ENCODE measurements around the gene AKR1B1. TPM values are rescaled to one million over a fixed set of nuclear protein-coding genes. Genes with fewer than 3 reads are reported as not detected.

The AKR1B1 gene
- total RNA-seq (10 to 100 TPM; 60.3 to 69.3 TPM), polyA plus RNA-seq (10 to 100 TPM; 49.4 to 98.0 TPM)
- long read RNA-seq, donor 1, transcript AKR1B1-205 (9 exons, 1,930 nt): minor isoform, 12 of 220 reads
- long read RNA-seq, donor 1, transcript AKR1B1-201 (10 exons, 1,409 nt): major isoform, 181 of 220 reads
- long read RNA-seq, donor 1, partial matches to known transcripts: 13 of 220 reads
- long read RNA-seq, donor 1, other reads (novel, unspliced or antisense): 14 of 220 reads
- long read RNA-seq, donor 2, transcript AKR1B1-201 (10 exons, 1,409 nt): major isoform, 28 of 39 reads
- long read RNA-seq, donor 2, partial matches to known transcripts: 5 of 39 reads
- long read RNA-seq, donor 2, other reads (novel, unspliced or antisense): 4 of 39 reads

DNA sequence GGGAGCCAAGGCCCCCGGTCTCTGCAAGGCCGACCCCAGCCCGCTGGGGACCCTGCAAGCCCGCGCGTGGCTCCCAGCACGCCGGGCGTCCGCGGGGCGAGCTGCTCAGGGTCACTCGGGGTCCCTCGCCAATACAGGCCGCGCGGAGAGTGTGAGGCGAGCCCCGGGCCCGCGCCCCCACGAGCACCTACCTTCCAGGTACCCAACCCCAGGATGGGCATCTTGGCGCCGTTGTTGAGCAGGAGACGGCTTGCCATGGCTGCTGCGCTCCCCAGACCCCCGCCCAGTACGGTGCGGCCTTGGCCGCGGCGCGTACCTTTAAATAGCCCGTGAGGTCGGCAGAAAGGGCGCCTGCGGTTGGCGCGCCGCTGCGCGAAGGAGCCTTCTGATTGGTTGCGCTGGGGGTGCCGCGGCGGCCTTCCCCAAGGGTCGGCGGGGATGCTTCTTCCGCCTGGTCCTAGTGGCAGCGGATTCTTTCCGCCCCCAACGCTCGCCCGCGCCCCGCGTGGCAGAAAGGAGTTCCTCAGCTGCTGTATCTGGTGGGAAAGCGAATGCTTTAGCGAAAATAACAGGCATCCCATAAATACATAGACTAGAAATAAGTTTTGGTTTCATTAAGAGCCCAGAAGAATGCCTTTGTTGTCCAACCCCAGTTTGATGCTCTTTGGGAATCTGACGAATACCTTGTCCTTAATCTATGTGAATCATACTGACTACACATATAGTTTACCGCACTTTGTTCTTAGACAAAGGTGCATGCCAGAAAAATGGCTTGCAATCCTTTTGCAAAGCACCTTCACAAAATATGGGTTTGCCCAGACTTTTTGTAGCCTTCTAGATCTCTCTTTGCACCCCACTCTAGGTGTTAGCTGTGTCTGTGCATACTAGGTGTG, at the start of gene AKR1B1:
TSS of gene AKR1B1 (minus strand) at position 295 of the 893 bp plus-strand sequence. CDS start at position 257, 38 bp downstream.
- Histone ChIP-seq H3K4me3 (ENCODE audit: low read length in 2 of 2) (peak within 1 kb of the TSS; percentile 58 to 93), H3K27me3 (ENCODE audit: control insufficient read depth in 1 of 2, insufficient read depth in 2 of 2, low read length in 1 of 2) (no peaks in the 10 kb centered on the region), H3K27ac (ENCODE audit: low read depth in 1 of 2, low read length in 2 of 2) (peak within 1 kb of the TSS in 1 of 2 donors; percentile 43), H3K36me3 (ENCODE audit: control insufficient read depth in 1 of 2, insufficient read depth in 2 of 2, low read length in 1 of 2) (no peaks in the 10 kb centered on the region), H3K9me3 (ENCODE audit: control insufficient read depth, low read length) (no peaks in the 10 kb centered on the region), H3K4me1 (ENCODE audit: control insufficient read depth in 1 of 2, insufficient read depth in 2 of 2, low read length in 2 of 2) (no peaks in the 10 kb centered on the region)
- ATAC-seq (ENCODE audit: low FRiP score) (peak; percentile 96), DNase-seq (peak; percentile 96 to 98)
- WGBS, 2 donors: 1 to 2% methylated on average over 60 to 61 of the region's 61 CpGs
- intact Hi-C loops (cut with DNase I): no loop called here

DNA sequence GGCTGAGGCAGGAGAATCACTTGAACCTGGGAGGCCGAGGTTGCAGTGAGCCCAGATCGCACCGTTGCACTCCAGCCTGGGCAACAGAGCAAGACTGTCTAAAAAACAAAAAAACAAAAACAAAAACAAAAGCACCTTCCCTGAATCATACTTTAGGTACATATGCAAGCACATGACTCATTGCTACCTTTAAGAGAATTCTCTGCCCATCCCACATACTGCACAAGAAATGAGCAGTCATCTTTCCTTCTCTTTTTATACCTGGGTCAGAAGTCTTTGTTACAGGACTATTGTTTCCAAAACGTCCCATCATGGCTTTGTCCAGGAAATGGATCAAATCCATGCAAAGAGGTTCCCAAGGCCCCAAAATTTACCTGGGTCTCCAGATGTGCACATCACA, 47.0 kb upstream of the AKR1B1 start:
- Histone ChIP-seq H3K4me1 (ENCODE audit: control insufficient read depth in 1 of 2, insufficient read depth in 2 of 2, low read length in 2 of 2) (no peaks in the 10 kb centered on the region), H3K27me3 (ENCODE audit: control insufficient read depth in 1 of 2, insufficient read depth in 2 of 2, low read length in 1 of 2) (no peaks in the 10 kb centered on the region), H3K36me3 (ENCODE audit: control insufficient read depth in 1 of 2, insufficient read depth in 2 of 2, low read length in 1 of 2) (no peaks in the 10 kb centered on the region), H3K4me3 (ENCODE audit: low read length in 2 of 2) (no peak overlapping the region), H3K9me3 (ENCODE audit: control insufficient read depth, low read length) (no peaks in the 10 kb centered on the region), H3K27ac (ENCODE audit: low read depth in 1 of 2, low read length in 2 of 2) (no peak overlapping the region)
- intact Hi-C loops (cut with DNase I): no loop called here
- 86 to 87% methylated on average over 4 of the region's 4 CpGs for WGBS, 2 donors
- ATAC-seq (ENCODE audit: low FRiP score): no peak
- DNase-seq: no peak

DNA sequence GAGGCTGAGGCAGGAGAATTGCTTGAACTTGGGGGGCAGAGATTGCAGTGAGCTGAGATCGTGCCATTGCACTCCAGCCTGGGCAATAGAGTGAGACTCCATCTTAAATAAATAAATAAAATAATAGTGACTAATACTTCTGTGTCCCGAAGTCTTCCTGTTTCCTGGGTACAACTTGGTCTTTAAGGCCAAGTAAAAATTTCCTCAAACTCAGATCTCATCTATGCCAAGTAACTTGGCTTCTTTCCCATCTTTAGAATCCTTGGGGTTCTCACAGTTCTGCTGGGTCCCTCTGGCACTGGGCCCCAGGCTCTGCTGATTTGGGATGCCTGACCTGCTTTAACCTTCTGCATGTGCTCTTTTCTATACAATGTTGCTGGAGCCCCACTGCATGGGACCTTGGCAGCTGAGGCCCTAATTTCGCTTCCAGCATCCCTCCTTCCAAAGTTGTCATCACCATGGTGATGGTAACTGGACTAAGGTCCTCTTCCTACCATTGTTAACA, 45.8 kb upstream of the AKR1B1 start:
- H3K27me3 ChIP-seq (ENCODE audit: control insufficient read depth in 1 of 2, insufficient read depth in 2 of 2, low read length in 1 of 2): no peaks in the 10 kb centered on the region
- DNase-seq: no peak
- H3K4me1 ChIP-seq (ENCODE audit: control insufficient read depth in 1 of 2, insufficient read depth in 2 of 2, low read length in 2 of 2): no peaks in the 10 kb centered on the region
- ATAC-seq (ENCODE audit: low FRiP score): no peak
- intact Hi-C loops (cut with DNase I): no loop called here
- H3K36me3 ChIP-seq (ENCODE audit: control insufficient read depth in 1 of 2, insufficient read depth in 2 of 2, low read length in 1 of 2): no peaks in the 10 kb centered on the region
- H3K9me3 ChIP-seq (ENCODE audit: control insufficient read depth, low read length): no peaks in the 10 kb centered on the region
- no peak overlapping the region for H3K4me3 ChIP-seq (ENCODE audit: low read length in 2 of 2)
- H3K27ac ChIP-seq (ENCODE audit: low read depth in 1 of 2, low read length in 2 of 2): no peak overlapping the region
- 32 to 33% methylated on average over 3 of the region's 3 CpGs for WGBS, 2 donors

DNA sequence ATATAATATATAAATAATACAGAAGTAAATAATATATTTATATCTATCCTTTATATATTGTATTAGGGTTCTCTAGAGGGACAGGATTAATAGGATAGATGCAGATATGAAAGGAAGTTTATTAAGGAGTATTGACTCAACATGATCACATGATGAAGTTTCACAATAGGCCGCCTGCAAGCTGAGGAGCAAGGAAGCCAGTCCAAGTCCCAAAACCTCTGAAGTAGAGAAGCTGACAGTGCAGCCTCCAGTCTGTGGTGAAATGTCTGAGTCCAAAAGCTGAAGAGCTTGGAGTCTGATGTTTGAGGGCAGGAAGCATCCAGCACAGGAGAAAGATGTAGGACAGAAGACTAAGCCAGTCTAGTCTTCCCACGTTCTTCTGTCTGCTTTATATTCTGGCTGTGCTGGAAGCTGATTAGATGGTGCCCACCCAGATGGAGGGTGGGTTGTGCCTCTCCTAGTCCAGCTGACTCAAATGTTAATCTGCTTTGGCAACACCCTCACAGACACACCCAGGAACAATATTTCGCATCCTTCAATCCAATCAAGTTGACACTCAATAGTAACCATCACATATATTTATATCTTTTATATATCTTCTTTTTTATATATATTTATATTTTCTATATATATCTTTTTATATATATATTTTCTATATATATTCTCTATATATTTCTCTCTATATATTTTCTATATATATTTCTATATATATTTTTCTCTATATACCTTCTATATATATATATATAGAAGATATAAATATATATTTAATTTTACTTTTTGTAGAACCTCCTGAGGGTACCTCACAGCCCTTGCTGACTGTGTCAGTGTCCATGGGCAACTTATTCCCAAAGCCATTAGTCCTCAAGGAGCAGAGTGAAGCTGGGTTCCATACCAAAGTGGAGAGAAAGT, 43.8 kb upstream of the AKR1B1 start:
- Histone ChIP-seq H3K4me1 (ENCODE audit: control insufficient read depth in 1 of 2, insufficient read depth in 2 of 2, low read length in 2 of 2) (no peaks in the 10 kb centered on the region), H3K27ac (ENCODE audit: low read depth in 1 of 2, low read length in 2 of 2) (no peak overlapping the region)
- WGBS, 2 donors: 78 to 86% methylated on average over 3 of the region's 3 CpGs

DNA sequence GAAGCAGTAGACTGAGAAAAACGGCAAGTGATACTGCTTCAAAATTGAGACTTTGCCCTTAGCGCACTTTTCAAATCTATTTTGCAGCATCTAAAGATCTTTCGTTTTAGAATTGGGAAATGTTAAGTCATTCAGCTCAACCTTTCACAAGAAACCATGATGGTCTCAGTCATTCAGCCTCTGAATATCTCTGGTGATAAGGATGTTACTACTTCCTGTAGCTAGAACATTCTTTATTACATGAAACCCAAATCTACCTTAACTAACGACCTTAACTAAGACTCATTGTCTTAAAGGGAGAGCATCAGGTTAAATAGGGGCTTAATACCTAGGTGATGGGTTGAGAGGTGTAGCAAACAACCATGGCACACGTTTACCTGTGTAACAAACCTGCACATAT, 42.1 kb upstream of the AKR1B1 start:
- ATAC-seq (ENCODE audit: low FRiP score): no peak
- no peak for DNase-seq
- H3K27ac ChIP-seq (ENCODE audit: low read depth in 1 of 2, low read length in 2 of 2): no peak overlapping the region
- no peaks in the 10 kb centered on the region for H3K9me3 ChIP-seq (ENCODE audit: control insufficient read depth, low read length)
- intact Hi-C loops (cut with DNase I): no loop called here
- H3K27me3 ChIP-seq (ENCODE audit: control insufficient read depth in 1 of 2, insufficient read depth in 2 of 2, low read length in 1 of 2): no peaks in the 10 kb centered on the region
- no peak overlapping the region for H3K4me3 ChIP-seq (ENCODE audit: low read length in 2 of 2)
- WGBS, 2 donors: 65 to 69% methylated on average over 5 of the region's 5 CpGs
- no peaks in the 10 kb centered on the region for H3K36me3 ChIP-seq (ENCODE audit: control insufficient read depth in 1 of 2, insufficient read depth in 2 of 2, low read length in 1 of 2)
- no peaks in the 10 kb centered on the region for H3K4me1 ChIP-seq (ENCODE audit: control insufficient read depth in 1 of 2, insufficient read depth in 2 of 2, low read length in 2 of 2)

More for the DNA sequence above, 43.8 kb upstream of the AKR1B1 start:
- Histone ChIP-seq H3K4me3 (ENCODE audit: low read length in 2 of 2) (no peak overlapping the region), H3K9me3 (ENCODE audit: control insufficient read depth, low read length) (no peaks in the 10 kb centered on the region), H3K36me3 (ENCODE audit: control insufficient read depth in 1 of 2, insufficient read depth in 2 of 2, low read length in 1 of 2) (no peaks in the 10 kb centered on the region), H3K27me3 (ENCODE audit: control insufficient read depth in 1 of 2, insufficient read depth in 2 of 2, low read length in 1 of 2) (no peaks in the 10 kb centered on the region)
- peak; percentile 65 for ATAC-seq (ENCODE audit: low FRiP score)
- intact Hi-C loops (cut with DNase I): no loop called here
- peak in 1 of 2 donors; percentile 73 for DNase-seq

DNA sequence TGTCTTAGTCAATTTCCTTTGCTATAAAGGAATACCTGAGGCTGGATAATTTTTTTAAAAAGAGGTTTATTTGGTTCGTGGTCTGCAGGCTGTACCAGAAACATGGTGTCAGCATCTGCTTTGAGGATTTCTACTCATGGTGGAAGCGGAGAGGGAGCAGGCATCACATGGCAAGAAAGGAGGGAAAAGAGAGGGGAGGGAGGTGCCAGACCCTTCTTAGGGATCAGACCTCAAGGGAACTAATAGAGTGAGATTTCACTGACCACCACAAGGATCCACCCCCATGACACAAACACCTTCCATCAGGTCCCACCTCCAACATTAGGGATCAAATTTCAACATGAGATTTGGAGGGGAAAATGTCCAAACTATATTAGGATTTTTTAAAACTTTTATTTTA, 41.5 kb upstream of the AKR1B1 start:
- Histone ChIP-seq H3K36me3 (ENCODE audit: control insufficient read depth in 1 of 2, insufficient read depth in 2 of 2, low read length in 1 of 2) (no peaks in the 10 kb centered on the region), H3K27me3 (ENCODE audit: control insufficient read depth in 1 of 2, insufficient read depth in 2 of 2, low read length in 1 of 2) (no peaks in the 10 kb centered on the region), H3K4me1 (ENCODE audit: control insufficient read depth in 1 of 2, insufficient read depth in 2 of 2, low read length in 2 of 2) (no peaks in the 10 kb centered on the region), H3K27ac (ENCODE audit: low read depth in 1 of 2, low read length in 2 of 2) (no peak overlapping the region), H3K9me3 (ENCODE audit: control insufficient read depth, low read length) (no peaks in the 10 kb centered on the region), H3K4me3 (ENCODE audit: low read length in 2 of 2) (no peak overlapping the region)
- no peak for ATAC-seq (ENCODE audit: low FRiP score)
- intact Hi-C loops (cut with DNase I): no loop called here
- 64 to 72% methylated on average over 2 of the region's 2 CpGs for WGBS, 2 donors
- DNase-seq: no peak

DNA sequence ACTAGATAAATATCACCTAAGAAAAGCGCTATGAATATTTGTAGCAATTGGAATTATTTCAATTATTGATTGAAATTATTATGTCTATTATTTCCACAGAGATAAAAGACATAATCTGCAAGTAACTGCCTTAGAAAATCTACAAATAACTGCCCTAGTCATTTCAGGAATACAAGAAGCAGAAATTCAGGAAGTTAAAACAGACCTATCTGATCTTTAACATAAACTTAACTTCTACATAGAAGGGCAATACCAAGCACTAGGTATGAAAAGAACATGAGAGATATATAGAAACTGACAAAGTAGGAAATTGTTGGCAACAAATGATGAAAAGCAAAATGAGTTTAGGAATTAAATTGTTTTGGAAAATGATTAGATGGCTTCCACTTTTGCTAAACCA, 36.6 kb upstream of the AKR1B1 start:
- Histone ChIP-seq H3K27ac (ENCODE audit: low read depth in 1 of 2, low read length in 2 of 2) (no peak overlapping the region), H3K36me3 (ENCODE audit: control insufficient read depth in 1 of 2, insufficient read depth in 2 of 2, low read length in 1 of 2) (no peaks in the 10 kb centered on the region), H3K4me1 (ENCODE audit: control insufficient read depth in 1 of 2, insufficient read depth in 2 of 2, low read length in 2 of 2) (no peaks in the 10 kb centered on the region), H3K9me3 (ENCODE audit: control insufficient read depth, low read length) (no peaks in the 10 kb centered on the region), H3K27me3 (ENCODE audit: control insufficient read depth in 1 of 2, insufficient read depth in 2 of 2, low read length in 1 of 2) (no peaks in the 10 kb centered on the region), H3K4me3 (ENCODE audit: low read length in 2 of 2) (no peak overlapping the region)
- no peak for DNase-seq
- ATAC-seq (ENCODE audit: low FRiP score): no peak
- intact Hi-C loops (cut with DNase I): no loop called here
- 62 to 64% methylated on average over 1 of the region's 1 CpG for WGBS, 2 donors

DNA sequence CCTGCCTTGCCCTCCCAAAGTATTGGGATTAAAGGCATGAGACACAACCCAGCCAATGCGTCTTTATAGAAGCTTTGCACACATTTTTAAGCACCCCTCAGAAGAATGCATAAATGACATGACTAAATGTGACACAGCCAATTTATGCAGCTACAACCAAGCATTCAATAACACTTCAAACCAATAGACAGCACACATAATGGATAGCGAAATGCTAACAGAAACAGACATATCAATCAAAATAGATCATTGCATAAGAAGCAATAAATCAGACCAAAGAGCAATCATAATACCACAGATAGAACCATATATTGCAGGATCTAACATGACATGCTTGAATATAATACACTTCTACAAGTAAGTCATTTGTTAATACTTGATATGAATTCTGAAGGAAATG, 34.2 kb upstream of the AKR1B1 start:
- Histone ChIP-seq H3K9me3 (ENCODE audit: control insufficient read depth, low read length) (no peaks in the 10 kb centered on the region), H3K4me3 (ENCODE audit: low read length in 2 of 2) (no peak overlapping the region), H3K4me1 (ENCODE audit: control insufficient read depth in 1 of 2, insufficient read depth in 2 of 2, low read length in 2 of 2) (no peaks in the 10 kb centered on the region), H3K27me3 (ENCODE audit: control insufficient read depth in 1 of 2, insufficient read depth in 2 of 2, low read length in 1 of 2) (no peaks in the 10 kb centered on the region), H3K27ac (ENCODE audit: low read depth in 1 of 2, low read length in 2 of 2) (no peak overlapping the region), H3K36me3 (ENCODE audit: control insufficient read depth in 1 of 2, insufficient read depth in 2 of 2, low read length in 1 of 2) (no peaks in the 10 kb centered on the region)
- DNase-seq (no peak), ATAC-seq (ENCODE audit: low FRiP score) (no peak)
- 62 to 65% methylated on average over 2 of the region's 2 CpGs for WGBS, 2 donors
- intact Hi-C loops (cut with DNase I): no loop called here

All from aorta (tissue), 5 donors.